HCT116 (cell line): ENCODE measurements around the gene KRTAP10-8. TPM values are rescaled to one million over a fixed set of nuclear protein-coding genes. Genes with fewer than 3 reads are reported as not detected.

Experiments
- ATAC-seq: fragments of 200-7000 bp; cut with Tn5 transposase; 2 replicates; pipeline ENCODE4 v1.9.1; 2020; ENCODE audit warnings: mild to moderate bottlenecking, moderate library complexity
- BruUV-seq: library from RNA; stranded (reverse); fragments of 400-500 nt; replicated peaks from 2 replicates; lab custom pipeline; 2021; lab: Mats Ljungman, UMichigan
- CTCF ChIA-PET: fragments of 300-600 bp; sonication (Branson Sonifier 250); formaldehyde crosslinking; loops from one replicate; lab custom pipeline; 2021; ENCODE audit warnings: antibody characterized with exemption; lab: Charles Lee
- POLR2A ChIA-PET: fragments of 300-600, 350-600 bp; sonication (Branson Sonifier 250); formaldehyde crosslinking; loops from one replicate; lab custom pipeline; 2021; ENCODE audit warnings: antibody characterized with exemption; lab: Charles Lee
- RAD21 ChIA-PET, 2 experiments: fragments of 300-600 bp; sonication (Branson Sonifier 250); formaldehyde crosslinking; loops; one replicate each; lab custom pipeline; 2023; ENCODE audit warnings: low total read pairs in 2 of 2; ENCODE audit not compliant: uncharacterized antibody in 2 of 2, unreplicated experiment in 2 of 2, low non-redundant PET in 1 of 2; lab: Charles Lee
- DNase-seq: peaks from one replicate; pipeline ENCODE4 v3.0.0-alpha.2; 2010; ENCODE audit warnings: low read depth, low spot score
- H2AFZ ChIP-seq: fragments of 200-600 bp; shearing (Covaris generic), sonication (generic); 2 replicates; pipeline ENCODE4 v1.6.1; 2017; ENCODE audit warnings: low read depth, mixed run types, mixed read lengths, antibody characterized with exemption, low read length; ENCODE audit not compliant: poor library complexity, severe bottlenecking
- H3K27ac ChIP-seq: 2 replicates; pipeline ENCODE4 v1.5.1; 2012; ENCODE audit warnings: low read depth, low read length
- H3K27me3 ChIP-seq: fragments of 200-600 bp; sonication (generic); 2 replicates; pipeline ENCODE4 v1.6.1; 2016; ENCODE audit warnings: mixed run types, low read length, mixed read lengths; ENCODE audit not compliant: insufficient read depth
- H3K36me3 ChIP-seq, 2 experiments: fragments of 200-500 bp in 1 of 2; fragments of 200-600 bp in 1 of 2; sonication (Bioruptor generic) in 1 of 2; sonication (generic) in 1 of 2; 2 replicates each; pipeline versions ENCODE4 v1.5.1 to v1.6.1; 2014 to 2016; ENCODE audit warnings: low read length in 2 of 2, inconsistent platforms in 1 of 2, mixed read lengths in 1 of 2, mixed run types in 1 of 2; ENCODE audit not compliant: insufficient read depth in 2 of 2, control insufficient read depth in 1 of 2
- H3K4me1 ChIP-seq, 2 experiments: fragments of 200-600 bp in 1 of 2; sonication (generic) in 1 of 2; 2 replicates each; pipeline versions ENCODE4 v1.5.1 to v1.6.1; 2012 to 2017; ENCODE audit warnings: low read length in 2 of 2, inconsistent platforms in 1 of 2, mild to moderate bottlenecking in 1 of 2, mixed read lengths in 1 of 2, mixed run types in 1 of 2, moderate library complexity in 1 of 2; ENCODE audit not compliant: insufficient read depth in 2 of 2, control insufficient read depth in 1 of 2
- H3K4me2 ChIP-seq: fragments of 200-600 bp; sonication (generic); 2 replicates; pipeline ENCODE4 v1.6.1; 2017; ENCODE audit warnings: mixed run types, low read length, mixed read lengths
- H3K4me3 ChIP-seq, 2 experiments: fragments of 200-600 bp in 1 of 2; sonication (generic) in 1 of 2; replicated peaks in 1 of 2; 2 replicates each; pipeline ENCODE4 v1.5.1; 2011 to 2016; ENCODE audit warnings: low read length in 2 of 2, control low read depth in 1 of 2, low read depth in 1 of 2, mild to moderate bottlenecking in 1 of 2, mixed read lengths in 1 of 2, mixed run types in 1 of 2
- H3K79me2 ChIP-seq: fragments of 200-600 bp; sonication (generic); 2 replicates; pipeline ENCODE4 v1.6.1; 2017; ENCODE audit warnings: mild to moderate bottlenecking, mixed run types, low read length, moderate library complexity, mixed read lengths; ENCODE audit not compliant: insufficient read depth
- H3K9ac ChIP-seq: fragments of 200-600 bp; sonication (generic); 2 replicates; pipeline ENCODE4 v1.6.1; 2016; ENCODE audit warnings: low read length, mixed read lengths
- H3K9me2 ChIP-seq: fragments of 200-600 bp; sonication (generic), shearing (Covaris generic); 2 replicates; pipeline ENCODE4 v1.6.1; 2017; ENCODE audit warnings: mixed run types, mild to moderate bottlenecking, moderate library complexity; ENCODE audit not compliant: insufficient read depth
- H3K9me3 ChIP-seq, 2 experiments: fragments of 200-500 bp in 1 of 2; fragments of 200-600 bp in 1 of 2; sonication (Bioruptor generic) in 1 of 2; sonication (generic) in 1 of 2; 2 replicates each; pipeline ENCODE4 v1.6.1; 2014 to 2017; ENCODE audit warnings: low read length in 2 of 2, mixed read lengths in 2 of 2, inconsistent platforms in 1 of 2, low read depth in 1 of 2, mild to moderate bottlenecking in 1 of 2, mixed run types in 1 of 2, moderate library complexity in 1 of 2; ENCODE audit not compliant: control insufficient read depth in 1 of 2, insufficient read depth in 1 of 2
- H4K20me1 ChIP-seq: fragments of 200-600 bp; sonication (generic), shearing (Covaris generic); 2 replicates; pipeline ENCODE4 v1.6.1; 2017; ENCODE audit warnings: mixed run types, mild to moderate bottlenecking, moderate library complexity; ENCODE audit not compliant: insufficient read depth
- ATF3 ChIP-seq: IDR thresholded peaks from 2 replicates; pipeline ENCODE4 v1.6.1; 2012
- CBX3 ChIP-seq: IDR thresholded peaks from 2 replicates; pipeline ENCODE4 v1.6.1; 2012; ENCODE audit warnings: low read depth
- CEBPB ChIP-seq: IDR thresholded peaks from 2 replicates; pipeline ENCODE4 v1.6.1; 2012; ENCODE audit warnings: low read depth
- CTCF ChIP-seq, 3 experiments: fragments of 200-600 bp in 1 of 3; sonication (generic) in 1 of 3; IDR thresholded peaks in 2 of 3; conservative IDR thresholded peaks in 1 of 3; 2 replicates each; pipeline ENCODE4 v1.5.1; 2012 to 2017; ENCODE audit warnings: low read depth in 2 of 3, low read length in 2 of 3, antibody characterized with exemption in 1 of 3, borderline replicate concordance in 1 of 3, control low read depth in 1 of 3, mild to moderate bottlenecking in 1 of 3, mixed read lengths in 1 of 3, mixed run types in 1 of 3, moderate library complexity in 1 of 3; ENCODE audit not compliant: insufficient read depth in 1 of 3
- ELF1 ChIP-seq: IDR thresholded peaks from 2 replicates; pipeline ENCODE4 v1.6.1; 2012; ENCODE audit warnings: low read depth, borderline replicate concordance
- FOSL1 ChIP-seq: IDR thresholded peaks from 2 replicates; pipeline ENCODE4 v1.6.1; 2012; ENCODE audit warnings: low read depth
- MAX ChIP-seq: IDR thresholded peaks from 2 replicates; pipeline ENCODE4 v1.6.1; 2012
- POLR2AphosphoS5 ChIP-seq: IDR thresholded peaks from 2 replicates; pipeline ENCODE4 v1.6.1; 2011; ENCODE audit warnings: mild to moderate bottlenecking, low read depth, low read length, moderate library complexity
- RAD21 ChIP-seq: IDR thresholded peaks from 2 replicates; pipeline ENCODE4 v1.6.1; 2012; ENCODE audit warnings: low read depth, mild to moderate bottlenecking
- REST ChIP-seq: IDR thresholded peaks from 2 replicates; pipeline ENCODE4 v1.6.1; 2012; ENCODE audit warnings: low read depth
- SIN3A ChIP-seq: IDR thresholded peaks from 2 replicates; pipeline ENCODE4 v1.6.1; 2012; ENCODE audit warnings: low read depth
- SP1 ChIP-seq: IDR thresholded peaks from 2 replicates; pipeline ENCODE4 v1.6.1; 2012; ENCODE audit warnings: low read depth
- SRF ChIP-seq: IDR thresholded peaks from 2 replicates; pipeline ENCODE4 v1.6.1; 2012; ENCODE audit warnings: low read depth
- TCF7L2 ChIP-seq: IDR thresholded peaks from 2 replicates; pipeline ENCODE4 v1.7.0; 2011; ENCODE audit warnings: borderline replicate concordance, inconsistent platforms; ENCODE audit not compliant: insufficient read depth, insufficient read length; ENCODE audit errors: extremely low read depth
- YY1 ChIP-seq: IDR thresholded peaks from 2 replicates; pipeline ENCODE4 v1.6.1; 2011; ENCODE audit warnings: low read length, low read depth, moderate library complexity, mild to moderate bottlenecking; ENCODE audit not compliant: insufficient replicate concordance; ENCODE audit errors: extremely low read depth
- ZFX ChIP-seq: fragments of 450-650 bp; IDR thresholded peaks from 2 replicates; pipeline ENCODE4 v1.6.1; 2017
- intact Hi-C: fragments of 100-400 bp; cut with micrococcal nuclease; formaldehyde crosslinking; loops from 2 replicates; pipeline ENCODE4 v1.10.0; 2022
- total RNA-seq: library from RNA; stranded (reverse); gene quantifications from one replicate; pipeline ENCODE4 v1.2.1, GENCODE V29; 2021; ENCODE audit not compliant: unreplicated experiment

KRTAP10-8 gene
- total RNA-seq, 1 experiment from 2014 or later = not detected

- TF ChIP-seq ZFX (no peak), SRF (no peak), CEBPB (no peak), ATF3 (no peak), TCF7L2 (no peak), SP1 (no peak), FOSL1 (no peak), ELF1 (no peak), CBX3 (no peak), CTCF (IDR thresholded peaks at IDR 0.05 in 2 of 3, conservative IDR thresholded peaks at IDR 0.05 in 1 of 3; ENCODE audit: borderline replicate concordance in 1 of 3, insufficient read depth in 1 of 3, low read depth in 2 of 3, low read length in 2 of 3) (no peak)
Measured at GRCh38 chr21:44589586-44590305, 22.1 kb upstream of the KRTAP10-8 start (continued).

GRCh38 chr21:44590311-44590721, 21.6 kb upstream of the KRTAP10-8 start:
- no peaks in the 10 kb centered on the region for H3K79me2 ChIP-seq
- H2AFZ ChIP-seq = no peak overlapping the region
- no peak for ATAC-seq
- H3K36me3 ChIP-seq = no peaks in the 10 kb centered on the region
- H3K9me2 ChIP-seq = no peaks in the 10 kb centered on the region
- no peak for DNase-seq
- no peak for TF ChIP-seq RAD21
- TF ChIP-seq REST = no peak
- TF ChIP-seq FOSL1 = no peak
- TF ChIP-seq CEBPB = no peak
- no peak for TF ChIP-seq MAX
- no peak for TF ChIP-seq SIN3A
- no peak for TF ChIP-seq CBX3
- TF ChIP-seq YY1 = no peak
- no peak for TF ChIP-seq ATF3
- TF ChIP-seq POLR2AphosphoS5 = no peak
- peaks cover 11% of the 10 kb centered on the region for H3K27me3 ChIP-seq
- H3K27ac ChIP-seq = no peak overlapping the region
- H3K9me3 ChIP-seq = no peaks in the 10 kb centered on the region
- no peaks in the 10 kb centered on the region for H4K20me1 ChIP-seq
- ChIA-PET CTCF (no interaction called here), POLR2A (no interaction called here), RAD21 (no interaction called here)
- no peak overlapping the region for H3K4me2 ChIP-seq
- H3K4me3 ChIP-seq = no peak overlapping the region
- no peaks in the 10 kb centered on the region for H3K4me1 ChIP-seq
- intact Hi-C loops = no loop called here
- no TSS peak for BruUV-seq
- no peak overlapping the region for H3K9ac ChIP-seq
